Measurements from ENCODE around the gene SERTAD2.

SERTAD2 gene

GRCh38 chr2:64653109-64654062 lies at the start of gene SERTAD2:
Gene SERTAD2 (minus strand): TSS chr2:64653913. CDS start chr2:64636871, 17,042 bp downstream.
- DNase-seq, result peak; percentile 87

- no peak for DNase-seq
These were observed 46.6 kb upstream of the SERTAD2 start for GRCh38 chr2:64700133-64700809.

- DNase-seq, result no peak
These were observed 46.0 kb upstream of the SERTAD2 start for GRCh38 chr2:64699712-64700111.

- no peak for DNase-seq
These were observed 45.1 kb upstream of the SERTAD2 start for GRCh38 chr2:64698668-64699444.

GRCh38 chr2:64698177-64698643 lies 44.5 kb upstream of the SERTAD2 start:
- no peak for DNase-seq

GRCh38 chr2:64697297-64698176 lies 43.8 kb upstream of the SERTAD2 start:
- no peak for DNase-seq

- no peak for DNase-seq
These were observed 42.9 kb upstream of the SERTAD2 start for GRCh38 chr2:64696636-64697035.

GRCh38 chr2:64695721-64696261 lies 42.1 kb upstream of the SERTAD2 start:
- no peak for DNase-seq

- DNase-seq, result no peak
These were observed 38.7 kb upstream of the SERTAD2 start for GRCh38 chr2:64692401-64692800.

- DNase-seq, result no peak
These were observed 35.2 kb upstream of the SERTAD2 start for GRCh38 chr2:64688909-64689308.

- DNase-seq, result no peak
These were observed 32.7 kb upstream of the SERTAD2 start for GRCh38 chr2:64686283-64686956.

GRCh38 chr2:64685430-64685829 lies 31.7 kb upstream of the SERTAD2 start:
- peak; percentile 5 for DNase-seq

GRCh38 chr2:64683771-64684510 lies 30.2 kb upstream of the SERTAD2 start:
- DNase-seq, result no peak

- DNase-seq, result no peak
These were observed 27.8 kb upstream of the SERTAD2 start for GRCh38 chr2:64681479-64681967.

GRCh38 chr2:64679673-64680425 lies 26.1 kb upstream of the SERTAD2 start:
- DNase-seq, result no peak

GRCh38 chr2:64678771-64679590 lies 25.3 kb upstream of the SERTAD2 start:
- no peak for DNase-seq

- no peak for DNase-seq
These were observed 23.8 kb upstream of the SERTAD2 start for GRCh38 chr2:64677530-64677929.

GRCh38 chr2:64675860-64676259 lies 22.1 kb upstream of the SERTAD2 start:
- DNase-seq, result no peak

GRCh38 chr2:64672708-64673107 lies 19.0 kb upstream of the SERTAD2 start:
- no peak for DNase-seq

Data from NCI-H146 (cell line).